ENCODE results near the gene DDX54. TPM values are rescaled to one million over a fixed set of nuclear protein-coding genes. Genes with fewer than 3 reads are reported as not detected.

Gene DDX54
- total RNA-seq, 1 donor from 2014 or later, result 52.8 TPM

GRCh38 chr12:113204804-113205203 is 19.5 kb upstream of the DDX54 start:
- Mint-ChIP-seq H3K4me3 (ENCODE audit: unreplicated experiment) (no peak overlapping the region), H3K27me3 (ENCODE audit: unreplicated experiment) (no peaks in the 10 kb centered on the region), H3K27ac (ENCODE audit: unreplicated experiment) (no peak overlapping the region), H3K4me1 (ENCODE audit: unreplicated experiment) (peaks cover 10% of the 10 kb centered on the region), H3K36me3 (ENCODE audit: unreplicated experiment) (no peaks in the 10 kb centered on the region), H3K9me3 (ENCODE audit: unreplicated experiment) (no peaks in the 10 kb centered on the region)
- no peak for DNase-seq (ENCODE audit: extremely low spot score, unreplicated experiment)
- TF ChIP-seq CTCF (IDR thresholded peaks at IDR 0.05), result no peak

GRCh38 chr12:113203852-113204760 is 18.8 kb upstream of the DDX54 start:
- H3K4me3 Mint-ChIP-seq (ENCODE audit: unreplicated experiment), result no peak overlapping the region
- H3K4me1 Mint-ChIP-seq (ENCODE audit: unreplicated experiment), result peaks cover 10% of the 10 kb centered on the region
- no peak for TF ChIP-seq CTCF (IDR thresholded peaks at IDR 0.05)
- no peaks in the 10 kb centered on the region for H3K9me3 Mint-ChIP-seq (ENCODE audit: unreplicated experiment)
- H3K36me3 Mint-ChIP-seq (ENCODE audit: unreplicated experiment), result no peaks in the 10 kb centered on the region
- no peak overlapping the region for H3K27ac Mint-ChIP-seq (ENCODE audit: unreplicated experiment)
- no peak for DNase-seq (ENCODE audit: extremely low spot score, unreplicated experiment)
- H3K27me3 Mint-ChIP-seq (ENCODE audit: unreplicated experiment), result no peaks in the 10 kb centered on the region

- Mint-ChIP-seq H3K4me1 (ENCODE audit: unreplicated experiment) (peaks cover 9% of the 10 kb centered on the region), H3K36me3 (ENCODE audit: unreplicated experiment) (no peaks in the 10 kb centered on the region), H3K9me3 (ENCODE audit: unreplicated experiment) (no peaks in the 10 kb centered on the region), H3K27ac (ENCODE audit: unreplicated experiment) (no peak overlapping the region), H3K4me3 (ENCODE audit: unreplicated experiment) (no peak overlapping the region), H3K27me3 (ENCODE audit: unreplicated experiment) (no peaks in the 10 kb centered on the region)
- no peak for DNase-seq (ENCODE audit: extremely low spot score, unreplicated experiment)
- TF ChIP-seq CTCF (IDR thresholded peaks at IDR 0.05), result no peak
Measured at GRCh38 chr12:113202300-113203075, 17.2 kb upstream of the DDX54 start.

DNA sequence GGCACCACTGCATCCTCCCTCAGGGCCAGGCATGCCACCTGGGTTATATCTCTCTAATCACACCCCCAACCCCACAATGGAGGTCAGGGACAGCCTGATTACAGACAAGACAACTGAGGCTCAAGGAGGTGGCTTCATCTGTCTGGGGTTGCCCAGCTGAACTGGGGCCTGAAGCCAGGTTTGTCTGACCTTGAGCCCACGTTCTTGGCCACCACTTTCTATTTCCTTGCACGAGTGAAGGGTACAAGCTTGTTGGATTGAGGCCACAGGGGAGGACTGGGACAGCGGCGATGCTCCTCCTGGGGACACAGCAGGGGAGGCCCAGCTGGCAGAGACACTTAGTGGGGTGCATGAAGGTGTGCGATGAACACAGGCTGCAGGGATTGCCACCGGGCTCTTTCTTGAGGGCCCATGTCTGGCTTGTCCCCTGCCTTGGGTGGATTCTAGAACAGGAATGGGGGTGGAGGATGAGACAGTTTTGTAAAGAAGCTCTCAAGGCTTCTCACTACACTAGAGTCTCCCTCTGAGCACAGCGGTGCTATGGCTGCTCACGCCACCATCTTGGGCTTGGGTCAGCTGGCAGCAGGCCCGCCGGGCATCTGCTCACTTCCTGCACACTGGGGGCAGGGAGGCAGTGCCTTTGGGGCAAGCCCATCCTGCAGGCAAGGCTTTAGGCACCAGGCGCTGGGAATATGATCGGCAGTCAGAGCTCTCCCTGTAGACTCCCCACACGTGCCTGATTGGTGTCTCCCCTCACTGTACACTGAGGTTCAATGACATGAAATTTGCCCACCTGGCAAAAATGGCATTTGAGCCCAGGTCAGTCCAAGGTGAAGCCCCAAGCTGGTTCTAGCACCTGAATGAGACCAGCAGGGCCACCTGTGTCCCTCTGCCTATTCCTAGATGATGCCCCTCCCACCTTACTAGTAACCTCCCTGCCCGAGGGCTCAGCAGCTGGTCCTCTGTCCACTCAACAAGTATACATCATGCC is 16.2 kb upstream of the DDX54 start:
- no peak for TF ChIP-seq CTCF (IDR thresholded peaks at IDR 0.05)
- no peak overlapping the region for H3K27ac Mint-ChIP-seq (ENCODE audit: unreplicated experiment)
- DNase-seq (ENCODE audit: extremely low spot score, unreplicated experiment), result no peak

More for the DNA sequence above, 16.2 kb upstream of the DDX54 start:
- no peak overlapping the region for H3K4me3 Mint-ChIP-seq (ENCODE audit: unreplicated experiment)
- H3K27me3 Mint-ChIP-seq (ENCODE audit: unreplicated experiment), result no peaks in the 10 kb centered on the region
- no peaks in the 10 kb centered on the region for H3K9me3 Mint-ChIP-seq (ENCODE audit: unreplicated experiment)
- H3K36me3 Mint-ChIP-seq (ENCODE audit: unreplicated experiment), result no peaks in the 10 kb centered on the region
- peaks cover 19% of the 10 kb centered on the region for H3K4me1 Mint-ChIP-seq (ENCODE audit: unreplicated experiment)
